Prostate gland (tissue), 2 donors: Measurements from ENCODE around the gene CPED1.

Source experiments
- CTCF ChIP-seq, 4 experiments: fragments of 200-600 bp in 2 of 4; fragments of 450-650 bp in 2 of 4; sonication (generic) in 2 of 4; IDR thresholded peaks; 1 replicate in 3 of 4; 2 replicates in 1 of 4; pipeline ENCODE4 v1.5.1; 2016 to 2019; ENCODE audit warnings: antibody characterized with exemption in 4 of 4, mild to moderate bottlenecking in 2 of 4, moderate library complexity in 2 of 4
- POLR2A ChIP-seq: fragments of 450-650 bp; IDR thresholded peaks from one replicate; pipeline ENCODE4 v1.6.1; 2016; ENCODE audit warnings: antibody characterized with exemption, mild to moderate bottlenecking

GRCh38 chr7:121078701-121079227 lies 90.3 kb downstream of the CPED1 start:
- TF ChIP-seq POLR2A (no peak), CTCF (IDR thresholded peaks at IDR 0.05) (no peak)
